Activated T-cell treated with anti-CD3 and anti-CD28 coated beads for 48 hours (primary cell): ENCODE results near the gene OVCH2.
A peak's percentile ranks its signal among the peaks of the same experiment; 100 is the strongest.
"Not testable (repeated sequence)": the region's sequence is repeated elsewhere in the genome, so short reads cannot be mapped to it uniquely, and the experiment has no call there.

Source experiments
- DNase-seq: peaks from one replicate; pipeline ENCODE4 v3.0.0-alpha.2; 2020; ENCODE audit warnings: low read depth

Gene OVCH2

DNA sequence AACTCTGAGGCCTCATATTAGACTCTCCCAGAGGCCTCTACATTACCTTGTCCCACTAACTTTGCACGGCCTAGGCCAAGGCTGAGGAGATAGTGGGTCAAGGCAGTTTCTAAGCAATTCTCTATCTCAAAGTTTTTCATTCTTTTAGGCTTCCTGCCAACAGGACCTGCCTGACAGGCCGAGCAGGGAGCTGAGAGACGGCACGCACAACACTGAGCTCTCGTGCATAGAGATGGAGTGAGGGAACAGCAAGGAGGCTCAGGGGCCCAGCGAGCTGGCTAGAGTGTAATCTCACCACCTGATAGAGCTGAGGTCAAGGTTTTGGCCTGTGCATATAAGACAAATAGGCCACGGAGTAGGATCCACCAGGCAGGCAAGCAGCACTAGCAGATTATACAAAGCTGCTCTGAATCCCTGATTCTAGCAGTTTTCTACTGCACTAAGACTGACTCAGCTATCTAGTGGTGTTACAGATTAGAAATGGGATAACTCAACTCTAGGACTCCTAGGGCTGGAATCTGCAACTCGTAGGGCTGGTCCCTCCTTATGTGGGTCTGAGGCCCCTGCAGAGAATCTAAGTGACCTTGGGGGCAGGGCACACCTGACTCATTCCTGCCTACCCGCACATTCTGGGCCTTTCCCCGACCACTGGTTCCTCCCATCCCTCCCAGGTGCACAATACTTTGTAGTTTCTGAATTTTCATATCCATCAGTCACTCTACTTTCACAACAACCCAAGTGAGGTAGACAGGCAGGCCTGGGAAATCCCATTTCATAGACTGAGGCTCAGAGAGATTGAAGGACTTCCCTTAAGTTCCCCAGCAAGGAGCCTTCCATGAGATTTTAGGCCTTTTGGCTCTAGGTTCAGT is 34.7 kb downstream of the OVCH2 start:
- no peak for DNase-seq

DNA sequence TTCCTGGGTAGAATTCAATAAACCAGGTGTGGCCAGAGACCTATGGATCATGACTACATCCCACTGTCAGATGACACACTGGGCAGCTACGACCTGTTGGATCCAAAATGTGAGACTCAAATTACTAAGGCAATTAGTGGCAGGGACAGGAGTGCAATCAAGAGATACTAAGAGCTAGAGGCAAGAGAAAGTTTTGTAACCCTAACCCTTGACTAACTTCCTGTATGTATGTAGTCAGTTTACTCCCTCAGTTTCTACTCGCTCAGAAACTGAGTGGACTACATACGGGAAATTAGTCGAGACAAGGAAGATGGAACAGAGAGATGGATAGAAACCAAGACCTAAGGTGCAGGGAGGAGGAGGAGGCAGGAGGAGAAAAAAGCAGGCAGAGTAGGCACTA is 35.6 kb downstream of the OVCH2 start:
- no peak for DNase-seq

DNA sequence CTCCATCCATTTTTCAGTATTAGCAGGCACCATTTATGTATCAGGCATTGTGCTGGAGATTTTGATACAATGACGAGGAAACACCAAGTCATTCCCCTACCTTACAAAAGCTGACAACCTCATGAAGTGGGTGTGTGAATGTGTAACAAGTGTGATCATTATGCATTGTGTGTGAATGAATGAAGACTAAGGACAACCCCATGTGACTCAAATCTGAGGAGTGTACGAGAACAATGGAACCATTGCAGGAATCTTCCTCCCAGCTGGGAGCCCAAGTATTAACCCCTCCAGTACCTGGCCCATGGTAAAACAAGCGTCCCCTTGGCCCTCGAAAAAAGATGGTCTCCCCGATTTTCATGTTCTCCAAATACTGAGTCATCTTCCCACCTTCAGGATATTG is 37.4 kb downstream of the OVCH2 start:
- no peak for DNase-seq

DNA sequence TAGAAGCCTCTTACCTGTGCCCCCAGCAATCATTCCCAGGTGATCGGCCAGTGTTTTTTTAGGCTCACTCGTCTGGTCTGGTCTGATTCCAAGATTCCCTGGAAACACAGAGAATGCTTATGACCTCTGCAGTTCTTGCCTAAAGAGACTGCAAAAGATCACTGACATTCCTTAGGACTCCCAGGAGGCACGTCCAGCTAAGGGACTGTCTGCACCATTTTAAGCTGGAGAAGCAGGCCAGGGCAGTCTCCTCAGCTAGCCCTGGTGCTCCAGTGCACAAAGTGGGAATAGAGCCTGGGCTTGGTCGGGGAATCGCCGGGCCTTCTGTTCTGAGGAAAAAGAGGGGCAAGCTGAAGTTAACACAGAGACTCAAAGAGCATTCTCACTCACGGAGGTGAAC is 37.8 kb downstream of the OVCH2 start:
- DNase-seq, result no peak

DNA sequence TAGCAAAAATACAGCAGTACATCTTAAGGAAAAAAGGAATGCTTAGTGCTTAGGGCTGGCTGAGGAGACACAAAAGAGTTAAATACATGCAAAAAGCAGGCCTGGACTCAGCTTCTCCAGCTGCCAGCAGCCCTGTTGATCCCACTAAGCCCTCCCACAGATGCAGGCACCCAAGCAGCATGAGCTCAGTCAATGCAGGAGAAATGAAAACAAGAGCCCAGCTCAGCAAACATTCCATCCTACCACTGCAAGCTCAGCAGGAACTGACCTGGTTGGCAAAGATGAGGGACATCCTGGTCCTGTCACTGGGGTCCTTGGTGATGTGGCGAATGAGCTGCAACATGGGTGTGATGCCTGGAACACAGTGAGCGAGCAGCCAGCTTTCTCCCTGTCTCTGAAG is 38.8 kb downstream of the OVCH2 start:
- no peak for DNase-seq

DNA sequence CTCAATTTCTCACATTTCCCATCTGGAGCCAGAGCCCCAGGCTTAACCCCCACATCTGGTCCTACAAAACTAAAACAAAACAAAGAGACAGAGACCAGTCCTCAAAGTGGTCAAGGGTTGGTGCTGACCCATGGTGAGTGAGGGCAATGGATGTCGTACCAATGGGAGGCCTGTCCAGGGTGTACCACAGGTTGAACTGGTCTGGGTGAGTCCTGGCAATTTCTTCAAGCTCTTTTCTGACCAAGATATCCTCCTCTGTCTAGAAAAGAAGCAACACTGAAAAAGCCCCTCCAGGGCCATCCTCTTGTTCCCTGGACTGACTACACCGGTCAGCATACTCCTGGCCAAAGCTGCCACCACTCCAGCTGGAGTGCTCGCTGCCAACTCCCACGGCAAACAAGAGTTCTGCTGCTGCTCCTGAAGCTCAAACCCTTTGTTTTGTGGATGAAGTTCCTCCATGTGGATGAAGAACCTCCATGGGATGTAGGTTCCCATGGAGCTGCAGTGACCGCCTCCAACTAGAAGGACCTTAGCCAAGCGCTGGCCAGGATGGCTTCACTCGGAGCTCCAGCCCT is 39.9 kb downstream of the OVCH2 start:
- DNase-seq, result no peak

DNA sequence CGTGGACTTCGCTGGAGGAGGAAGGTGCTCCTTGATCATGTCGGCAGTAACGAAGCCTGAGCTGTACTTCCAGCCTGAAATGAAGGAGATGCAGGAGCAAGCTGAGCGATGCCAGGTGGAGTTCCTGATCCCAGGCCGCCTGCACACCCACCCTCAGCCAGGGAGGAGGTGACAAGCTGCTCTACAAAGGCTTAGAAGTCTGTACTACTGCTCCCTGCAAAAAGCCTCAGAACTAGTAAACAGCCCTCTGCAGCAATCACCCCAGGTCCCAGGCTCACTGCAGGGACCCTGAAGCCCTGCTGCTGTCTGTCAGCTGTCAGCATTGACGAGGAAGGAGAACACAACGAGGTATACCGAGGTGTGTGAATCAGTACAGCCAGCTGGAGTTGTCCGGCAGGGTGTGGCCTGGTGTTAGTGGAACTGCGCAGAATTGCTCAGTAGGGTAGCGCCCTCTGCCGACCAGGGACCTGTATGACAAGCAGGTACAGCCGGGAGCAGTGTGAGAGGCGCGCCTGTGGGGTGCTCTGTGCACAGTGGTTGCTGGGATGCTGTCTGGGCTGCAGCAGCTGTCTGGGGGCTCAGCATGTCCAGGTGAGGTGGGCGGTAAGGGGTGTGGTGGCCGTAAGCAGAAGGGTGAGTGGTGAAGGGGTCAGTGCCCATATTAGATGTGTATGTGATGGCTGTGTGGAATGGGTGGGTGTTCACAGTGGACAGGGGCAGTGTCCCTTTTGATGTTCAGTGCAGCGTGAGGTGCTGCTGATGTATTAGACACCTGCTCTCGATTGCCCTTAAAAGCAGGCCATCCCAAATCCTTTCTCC is 40.6 kb downstream of the OVCH2 start:
- DNase-seq, result peak; percentile 74

DNA sequence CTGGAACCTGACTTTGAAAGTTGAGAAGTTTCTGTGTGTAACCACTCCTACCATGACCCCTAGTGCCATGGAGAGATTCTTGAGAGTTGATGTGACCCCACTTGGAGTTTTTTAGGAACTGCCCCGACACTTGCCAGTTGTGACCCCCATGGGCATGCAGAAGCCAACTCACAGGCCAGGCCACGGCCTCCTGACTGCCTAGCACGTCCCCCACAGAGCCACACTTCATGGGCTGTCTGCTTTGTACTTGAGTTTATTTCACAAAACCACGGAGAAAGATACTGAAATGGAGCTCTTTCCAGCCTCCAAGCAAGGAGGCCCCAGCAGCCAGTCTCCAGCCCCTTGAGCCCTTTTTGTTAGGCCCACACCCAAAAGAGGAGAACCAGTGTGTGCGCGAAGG is 41.4 kb downstream of the OVCH2 start:
- no peak for DNase-seq

DNA sequence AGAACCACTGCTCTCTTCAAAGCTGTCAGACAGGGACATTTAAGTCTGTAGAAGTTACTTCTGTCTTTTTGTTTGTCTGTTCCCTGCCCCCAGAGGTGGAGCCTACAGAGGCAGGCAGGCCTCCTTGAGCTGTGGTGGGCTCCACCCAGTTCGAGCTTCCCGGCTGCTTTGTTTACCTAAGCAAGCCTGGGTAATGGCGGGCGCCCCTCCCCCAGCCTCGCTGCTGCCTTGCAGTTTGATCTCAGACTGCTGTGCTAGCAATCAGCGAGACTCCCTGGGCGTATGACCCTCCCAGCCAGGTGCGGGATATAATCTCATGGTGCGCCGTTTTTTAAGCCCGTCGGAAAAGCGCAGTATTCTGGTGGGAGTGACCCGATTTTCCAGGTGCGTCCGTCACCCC is 42.7 kb downstream of the OVCH2 start:
- not testable (repeated sequence) for DNase-seq

DNA sequence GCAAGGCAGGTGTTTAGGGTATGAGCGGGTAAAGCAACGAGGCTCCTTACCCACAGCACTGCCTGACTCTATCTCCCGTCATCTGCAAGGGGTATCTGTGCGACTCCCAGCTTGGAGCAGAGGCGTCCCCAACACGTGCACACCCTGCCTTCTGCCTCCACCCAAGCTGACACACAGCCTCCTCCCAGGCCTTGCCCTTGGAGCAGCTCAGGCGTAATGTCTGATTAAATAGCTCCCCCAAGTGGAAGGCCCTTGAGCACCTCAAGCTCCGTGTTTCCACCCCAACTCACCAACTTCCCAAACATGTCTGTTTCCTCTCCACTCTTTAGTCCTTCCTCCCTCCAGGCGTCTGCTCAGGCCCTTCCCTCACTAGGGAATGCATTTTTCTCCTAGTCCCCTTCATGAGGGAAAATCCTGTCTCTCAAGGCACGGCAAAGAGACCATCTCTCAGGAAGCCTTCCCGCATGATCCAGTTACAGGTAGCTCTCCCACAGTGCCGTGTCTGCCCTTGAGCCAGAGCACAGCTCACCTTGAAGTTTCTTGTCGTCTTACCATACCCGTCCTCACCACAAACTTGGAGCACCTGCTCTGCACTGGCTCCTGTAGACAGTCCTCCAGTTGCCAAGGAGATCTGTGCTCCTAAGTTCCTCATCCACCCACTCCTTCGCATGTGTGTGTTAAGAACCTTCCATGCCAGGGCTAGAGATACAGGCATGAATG is 48.8 kb downstream of the OVCH2 start:
- DNase-seq, result no peak

DNA sequence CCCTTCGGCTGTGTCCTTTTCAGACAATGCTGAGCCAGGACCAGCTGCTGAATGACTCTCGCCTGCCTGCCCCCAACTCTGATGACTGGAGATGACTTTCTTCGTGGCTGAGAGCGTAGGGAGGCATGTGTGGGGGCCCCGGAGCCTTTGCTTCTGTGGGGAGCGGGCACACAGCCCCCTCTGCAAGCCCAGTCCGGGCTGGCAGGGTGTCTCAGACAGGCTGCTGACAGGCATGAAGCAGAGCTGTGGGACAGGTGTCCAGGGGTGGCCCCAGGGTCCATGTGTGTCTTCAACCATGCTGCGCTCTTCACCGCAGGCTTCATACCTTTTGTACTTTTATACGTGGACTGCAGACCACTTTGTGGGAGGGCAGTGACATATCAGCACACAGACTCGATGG is 49.6 kb downstream of the OVCH2 start:
- no peak for DNase-seq

DNA sequence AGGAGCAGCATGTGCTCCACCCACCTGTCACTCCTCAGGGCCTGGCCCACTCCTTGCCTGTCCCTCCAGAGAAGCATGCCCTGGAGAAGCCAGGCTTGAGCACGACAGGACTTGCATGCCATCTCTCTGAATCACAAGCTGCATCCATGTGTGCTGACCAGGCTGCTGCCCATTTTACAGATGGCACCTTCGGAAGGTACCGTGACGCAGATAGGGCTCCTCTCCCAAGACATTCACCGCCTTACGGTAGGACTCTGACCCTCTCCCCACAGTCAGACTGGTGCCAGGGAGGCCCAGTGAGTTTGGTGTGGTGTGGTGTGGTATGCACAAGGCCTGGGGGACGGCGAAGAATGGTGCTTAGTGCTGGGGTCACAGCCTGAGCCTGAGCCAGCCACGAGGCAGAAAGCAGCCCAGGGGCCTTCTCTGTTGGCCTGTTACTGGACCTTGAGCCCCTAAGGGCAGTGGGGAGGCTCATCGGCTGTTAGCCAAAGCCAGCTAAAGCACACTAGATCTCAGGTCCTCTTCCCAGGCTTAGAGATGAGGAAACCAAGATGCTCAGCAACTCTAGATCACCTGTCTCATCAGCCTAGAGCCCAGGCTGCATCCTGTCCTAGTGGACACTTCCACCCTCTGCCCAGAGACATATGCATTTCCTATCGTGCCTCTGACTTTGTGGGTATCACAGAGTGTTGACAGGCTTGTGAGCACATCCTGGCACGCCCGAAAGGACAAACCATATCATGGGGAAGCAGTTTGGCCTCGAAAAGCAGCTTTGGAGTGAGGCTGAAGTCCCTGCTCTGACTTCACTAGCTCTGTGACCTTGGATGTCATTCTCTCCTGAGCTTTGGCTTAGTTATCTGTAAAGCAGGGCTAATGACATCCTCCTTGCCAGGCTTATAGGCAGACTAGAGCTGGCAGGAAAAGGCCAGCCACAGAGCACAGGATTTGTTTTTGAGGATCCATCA is 50.7 kb downstream of the OVCH2 start:
- DNase-seq, result no peak

DNA sequence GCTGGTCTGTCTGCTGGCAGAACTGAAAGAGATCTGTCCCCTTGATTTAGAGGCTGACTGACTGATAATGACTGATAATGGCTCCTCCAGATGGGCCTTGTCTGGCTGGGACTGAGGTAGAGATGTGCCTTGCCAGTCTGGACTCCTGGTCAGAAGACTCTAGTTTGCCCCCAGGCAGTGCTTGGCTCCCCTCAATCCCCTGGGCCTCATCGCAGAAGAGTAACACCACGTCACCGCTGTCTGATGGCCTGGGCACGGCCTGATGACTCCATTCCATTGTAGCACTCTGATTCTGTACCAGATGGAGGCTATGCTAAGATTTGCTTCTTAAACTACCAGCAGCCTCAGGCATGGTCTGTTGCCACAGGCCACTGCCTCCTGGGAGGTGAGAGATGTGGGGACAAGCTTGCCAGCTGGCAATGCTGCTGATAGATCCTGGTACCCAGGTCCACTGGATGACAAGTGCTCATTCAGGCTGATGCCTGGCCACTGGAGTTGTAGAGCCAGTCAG is 52.0 kb downstream of the OVCH2 start:
- no peak for DNase-seq

DNA sequence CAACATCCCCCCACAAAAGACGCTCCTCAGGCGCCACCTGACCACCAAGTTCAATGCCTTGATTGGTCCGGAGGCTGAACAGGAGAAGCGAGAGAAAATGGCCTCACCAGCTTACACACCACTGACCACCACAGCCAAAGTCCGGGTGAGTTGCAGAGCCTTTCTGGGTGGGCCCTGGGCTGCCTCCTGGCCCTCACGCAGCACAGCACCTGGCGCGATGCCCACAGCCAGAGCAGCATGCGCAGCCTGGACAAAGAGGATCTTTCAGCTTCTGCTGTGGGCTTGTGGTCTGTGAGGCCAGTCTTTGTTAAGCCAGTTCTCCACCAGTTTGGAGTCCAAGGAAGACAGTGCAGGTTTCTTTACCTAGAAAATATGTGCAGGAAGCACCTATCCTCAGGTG is 54.6 kb downstream of the OVCH2 start:
- DNase-seq, result no peak

DNA sequence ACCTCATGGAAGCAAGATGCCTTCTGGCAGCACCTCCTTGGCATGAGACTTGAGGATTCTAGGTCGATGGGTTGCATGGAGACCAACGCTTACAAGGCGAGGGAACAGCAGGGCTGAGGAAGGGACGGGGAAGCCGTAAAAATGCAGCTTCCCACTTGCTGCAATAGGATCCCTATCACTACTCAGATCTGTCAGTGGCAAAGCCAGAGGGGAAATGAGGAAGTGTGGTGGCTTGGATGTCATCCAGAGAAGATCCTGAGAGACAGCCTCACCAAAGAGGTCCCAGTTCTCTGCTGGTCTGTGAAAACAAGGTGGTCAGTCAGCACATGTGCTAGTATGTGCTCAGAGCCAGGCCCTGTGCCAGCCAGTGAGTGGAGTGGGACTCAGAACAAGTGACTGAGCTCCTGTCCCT is 55.1 kb downstream of the OVCH2 start:
- no peak for DNase-seq

DNA sequence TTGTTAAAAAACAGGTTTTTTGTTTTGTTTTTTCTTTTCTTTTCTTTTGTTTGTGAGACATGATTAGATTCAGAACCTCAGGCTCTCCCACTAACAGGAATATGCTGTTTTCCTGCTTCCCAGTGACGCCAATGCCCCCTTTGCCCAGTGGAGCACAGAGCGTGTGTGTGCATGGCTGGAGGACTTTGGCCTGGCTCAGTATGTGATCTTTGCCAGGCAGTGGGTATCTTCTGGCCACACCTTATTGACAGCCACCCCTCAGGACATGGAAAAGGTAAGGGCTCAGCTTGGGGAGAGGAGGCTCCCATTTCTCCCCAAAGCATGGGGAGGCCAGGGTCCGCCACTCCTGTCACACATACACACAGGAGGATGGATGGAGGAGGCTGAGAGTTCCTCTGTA is 58.0 kb downstream of the OVCH2 start:
- DNase-seq, result no peak

DNA sequence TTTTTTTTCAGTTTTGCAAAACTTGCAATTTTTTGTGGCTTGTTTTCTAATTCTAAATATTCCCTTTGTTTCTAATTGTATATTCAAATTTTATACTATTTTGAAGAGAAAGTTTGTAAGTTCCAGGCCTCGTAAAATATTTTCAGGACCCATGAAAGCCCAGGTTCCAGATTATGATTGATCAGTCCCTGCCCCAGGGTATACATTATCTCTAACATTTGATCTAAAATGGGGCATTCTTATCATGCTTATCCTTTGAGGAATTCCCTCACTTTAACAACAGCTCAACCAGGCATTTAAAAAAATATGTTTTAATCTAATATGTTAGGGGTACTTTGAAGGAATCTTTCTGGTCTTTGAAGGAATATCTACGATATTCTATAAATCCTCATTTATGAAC is 59.4 kb downstream of the OVCH2 start:
- DNase-seq, result no peak

DNA sequence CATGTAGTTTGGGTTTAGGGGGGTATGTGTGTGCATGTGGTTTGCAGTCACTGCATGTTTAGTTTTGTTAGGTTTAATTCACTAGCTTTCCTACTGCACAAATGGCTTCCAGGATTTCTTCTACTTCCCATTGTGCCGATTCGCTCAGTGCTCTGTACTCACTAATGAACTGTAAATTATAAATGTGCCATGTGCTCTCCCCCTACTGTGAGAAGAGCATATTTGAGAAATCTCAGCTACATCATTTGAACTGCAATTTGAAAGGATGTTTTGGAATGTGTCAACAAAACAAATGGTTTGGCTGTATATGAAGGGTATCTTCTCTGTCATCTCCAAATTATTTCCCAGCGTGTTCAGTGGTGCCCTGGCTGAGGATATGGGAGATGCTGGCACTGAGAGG is 61.1 kb downstream of the OVCH2 start:
- DNase-seq, result no peak

DNA sequence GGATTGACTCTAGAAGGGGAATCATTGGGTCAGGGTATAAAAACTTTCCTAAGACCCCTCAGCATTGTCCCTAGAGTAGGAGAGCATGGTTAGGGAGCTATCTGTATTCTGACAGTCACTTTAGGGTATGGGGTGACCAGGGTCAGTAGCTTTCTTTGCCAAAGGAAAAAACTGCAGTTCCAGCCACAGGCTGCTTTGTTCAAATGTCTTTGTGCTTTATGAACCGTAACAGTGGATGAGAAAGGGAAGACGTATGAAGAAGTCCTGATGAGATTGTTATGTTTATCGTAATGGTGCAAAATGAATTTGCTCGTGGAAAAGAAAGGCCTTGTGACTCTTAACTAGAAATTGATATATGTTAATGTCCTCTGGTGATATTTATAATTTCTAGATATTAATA is 63.0 kb downstream of the OVCH2 start:
- no peak for DNase-seq

DNA sequence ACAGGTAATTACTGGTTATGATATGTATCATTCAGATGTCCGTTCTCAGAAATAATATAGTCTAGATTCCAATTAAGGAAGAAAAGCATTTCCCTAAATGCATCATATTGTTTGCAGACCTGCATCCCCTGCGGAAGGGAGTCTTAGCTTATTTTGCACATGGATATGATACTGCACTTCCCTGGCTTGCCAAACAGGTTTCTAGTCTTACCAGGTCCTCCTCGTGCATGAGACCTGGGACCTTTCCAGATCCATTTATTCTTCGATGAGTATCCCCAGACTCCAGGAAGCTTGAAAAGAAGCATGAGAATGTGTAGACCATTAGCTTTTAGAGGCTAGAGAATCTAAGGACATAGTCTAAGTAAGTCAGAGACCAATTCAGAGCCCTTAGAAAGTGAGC is 63.5 kb downstream of the OVCH2 start:
- DNase-seq, result no peak

DNA sequence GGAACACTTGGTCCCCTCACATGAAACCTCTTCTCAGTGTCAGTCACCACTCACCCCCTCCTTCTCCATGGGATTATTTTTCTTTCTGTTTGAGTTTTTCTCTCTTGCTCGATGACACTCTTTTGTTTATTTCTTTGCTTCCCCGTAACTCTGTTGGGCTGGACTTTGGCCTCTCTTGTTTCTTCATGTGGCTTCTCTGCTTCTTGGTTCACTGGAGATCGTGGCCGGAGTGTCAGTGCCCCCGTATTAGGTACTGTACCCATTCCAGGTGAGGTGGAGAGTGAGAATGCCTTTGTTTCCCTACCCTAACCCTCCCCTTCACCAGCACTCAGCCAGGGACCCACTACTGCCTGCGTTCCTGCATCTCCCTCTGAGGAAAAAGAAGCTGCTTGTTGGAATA is 65.5 kb downstream of the OVCH2 start:
- DNase-seq, result no peak
